ENCODE measurements around the gene TMEM131L. TPM values are rescaled to one million over a fixed set of nuclear protein-coding genes. Genes with fewer than 3 reads are reported as not detected.

The TMEM131L gene
- total RNA-seq, 1 experiment from 2014 or later = 14.6 TPM

GRCh38 chr4:153637201-153637600, 171.0 kb downstream of the TMEM131L start:
- no peaks in the 10 kb centered on the region for H3K9me3 ChIP-seq (ENCODE audit: control insufficient read depth, low read depth, low read length)
- H3K23ac ChIP-seq (ENCODE audit: insufficient read length, low read depth, low read length) = no peak overlapping the region
- H3K27ac ChIP-seq (ENCODE audit: insufficient read length, low read depth, low read length) = no peak overlapping the region
- H2BK5ac ChIP-seq (ENCODE audit: insufficient read length, low read length) = no peak overlapping the region
- Mint-ChIP-seq H3K4me3 (no peak overlapping the region), H3K36me3 (ENCODE audit: insufficient read depth in 1 of 3, low read depth in 3 of 3) (peaks cover 13 to 29% (median 28%) of the 10 kb centered on the region in 3 experiments; a peak in 6 of 7 replicates), H3K4me1 (peaks cover 7 to 10% of the 10 kb centered on the region in 2 experiments), H3K27me3 (ENCODE audit: low read depth) (no peaks in the 10 kb centered on the region), H3K9me3 (no peaks in the 10 kb centered on the region), H3K27ac (no peak overlapping the region)
- no peak overlapping the region for H3K56ac ChIP-seq (ENCODE audit: insufficient read length, low read depth, low read length)
- no peak overlapping the region for H3K4me2 ChIP-seq (ENCODE audit: insufficient read depth, insufficient read length, low read length)
- no peaks in the 10 kb centered on the region for H4K20me1 ChIP-seq (ENCODE audit: control insufficient read depth, insufficient read depth, insufficient read length)
- no peak overlapping the region for H2BK12ac ChIP-seq (ENCODE audit: insufficient read length, low read depth, low read length)
- WGBS (ENCODE audit: extremely low coverage, insufficient read length, low lambda C conversion rate) = no CpG with 5 or more reads among the region's 3 CpGs
- no peak overlapping the region for H4K8ac ChIP-seq (replicated peaks; ENCODE audit: insufficient read length, low read depth, low read length)
- no peak overlapping the region for H4K91ac ChIP-seq (ENCODE audit: insufficient read length, low read depth, low read length)
- no peak for TF ChIP-seq CTCF (conservative IDR thresholded peaks at IDR 0.05)
- H2BK20ac ChIP-seq (ENCODE audit: low read depth, low read length, poor library complexity, severe bottlenecking) = no peak overlapping the region
- H3K79me1 ChIP-seq (ENCODE audit: insufficient read depth, low read depth, low read length, poor library complexity, severe bottlenecking) = no peaks in the 10 kb centered on the region
- no peak overlapping the region for H2BK120ac ChIP-seq (ENCODE audit: low read depth, low read length, poor library complexity, severe bottlenecking)
- no peaks in the 10 kb centered on the region; the same call in 1 of the 2 replicates for H3K4me1 ChIP-seq (ENCODE audit: insufficient read depth, low read length)
- H3K23me2 ChIP-seq (ENCODE audit: insufficient read length, low read depth, low read length, poor library complexity, severe bottlenecking) = no peaks in the 10 kb centered on the region
- no peak overlapping the region for H3T11ph ChIP-seq (ENCODE audit: low read length)
- H3K79me2 ChIP-seq (ENCODE audit: insufficient read depth, low read length) = no peaks in the 10 kb centered on the region
- H2BK15ac ChIP-seq (ENCODE audit: low read depth, low read length) = no peak overlapping the region
- no peak overlapping the region for H3K4ac ChIP-seq (ENCODE audit: low read depth, low read length)
- DNase-seq = no peak
- no peaks in the 10 kb centered on the region for H3K27me3 ChIP-seq (ENCODE audit: insufficient read depth, low read length)
- no peak overlapping the region for H3K14ac ChIP-seq (ENCODE audit: insufficient read depth, low read length)
- H2AK5ac ChIP-seq (ENCODE audit: insufficient read length, low read length) = no peak overlapping the region
- no peak overlapping the region for H4K5ac ChIP-seq (ENCODE audit: insufficient read length, low read depth, low read length)
- H2AFZ ChIP-seq (ENCODE audit: low read length) = no peak overlapping the region
- H3K9ac ChIP-seq (ENCODE audit: extremely low read depth, insufficient read length, low read length) = no peak overlapping the region
- H3K18ac ChIP-seq (ENCODE audit: insufficient read length, low read depth, low read length) = no peak overlapping the region

Measured in H9 (cell line).